ENCODE measurements around the gene SDHAF1.
A peak's percentile ranks its signal among the peaks of the same experiment; 100 is the strongest.

Gene SDHAF1

DNA sequence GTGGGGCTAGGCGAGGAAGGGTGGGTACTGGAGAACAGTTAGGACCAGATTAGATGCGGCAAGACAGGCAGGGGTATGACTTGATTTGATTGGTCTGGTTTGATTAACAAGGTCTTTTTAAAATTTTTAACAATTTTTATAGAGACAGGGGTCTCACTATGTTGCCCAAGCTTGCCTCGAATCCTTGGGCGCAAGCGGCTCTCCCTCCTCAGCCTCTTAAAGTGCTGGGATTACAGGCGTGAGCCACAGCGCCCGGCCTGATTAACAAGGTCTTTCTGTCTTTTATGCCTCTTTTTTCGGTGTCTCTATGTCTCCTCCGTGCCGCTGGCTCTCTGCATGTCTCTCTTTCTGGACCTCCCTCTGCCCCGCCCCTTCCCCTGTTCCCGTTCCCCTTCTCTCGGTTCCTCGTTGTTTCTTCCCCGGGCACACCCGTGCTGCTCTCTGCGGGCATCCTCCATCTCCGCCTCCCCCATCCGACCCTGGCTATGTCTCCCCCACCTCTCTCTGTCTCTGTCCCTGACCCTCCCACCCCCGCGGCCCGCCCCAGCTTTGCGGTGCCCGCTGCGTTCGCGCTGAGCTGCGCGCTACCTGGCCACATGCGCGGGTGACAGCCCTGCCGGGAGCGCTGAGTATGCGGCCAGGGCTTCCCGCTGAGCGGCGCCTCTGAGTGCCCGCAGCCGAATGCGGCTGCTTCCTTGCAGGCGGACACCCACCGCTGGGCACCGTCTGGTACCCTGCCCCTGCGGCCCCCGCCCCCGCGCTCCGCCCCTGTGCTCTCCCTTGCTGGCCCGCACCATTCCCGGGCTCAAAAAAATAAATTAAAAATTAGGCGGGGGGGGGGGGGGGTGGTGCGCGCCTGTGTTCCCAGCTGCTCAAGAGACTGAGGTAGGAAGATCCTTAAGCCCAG, 8.1 kb upstream of the SDHAF1 start:
- DNase-seq (ENCODE audit: low read depth) = no peak
- TF ChIP-seq, protein P1, sequence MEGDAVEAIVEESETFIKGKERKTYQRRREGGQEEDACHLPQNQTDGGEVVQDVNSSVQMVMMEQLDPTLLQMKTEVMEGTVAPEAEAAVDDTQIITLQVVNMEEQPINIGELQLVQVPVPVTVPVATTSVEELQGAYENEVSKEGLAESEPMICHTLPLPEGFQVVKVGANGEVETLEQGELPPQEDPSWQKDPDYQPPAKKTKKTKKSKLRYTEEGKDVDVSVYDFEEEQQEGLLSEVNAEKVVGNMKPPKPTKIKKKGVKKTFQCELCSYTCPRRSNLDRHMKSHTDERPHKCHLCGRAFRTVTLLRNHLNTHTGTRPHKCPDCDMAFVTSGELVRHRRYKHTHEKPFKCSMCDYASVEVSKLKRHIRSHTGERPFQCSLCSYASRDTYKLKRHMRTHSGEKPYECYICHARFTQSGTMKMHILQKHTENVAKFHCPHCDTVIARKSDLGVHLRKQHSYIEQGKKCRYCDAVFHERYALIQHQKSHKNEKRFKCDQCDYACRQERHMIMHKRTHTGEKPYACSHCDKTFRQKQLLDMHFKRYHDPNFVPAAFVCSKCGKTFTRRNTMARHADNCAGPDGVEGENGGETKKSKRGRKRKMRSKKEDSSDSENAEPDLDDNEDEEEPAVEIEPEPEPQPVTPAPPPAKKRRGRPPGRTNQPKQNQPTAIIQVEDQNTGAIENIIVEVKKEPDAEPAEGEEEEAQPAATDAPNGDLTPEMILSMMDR (IDR thresholded peaks at IDR 0.05; ENCODE audit: low read length, missing control alignments) = no peak
- peak overlapping the region; percentile 33 for H3K4me3 ChIP-seq (replicated peaks; ENCODE audit: low read depth, low read length)

DNA sequence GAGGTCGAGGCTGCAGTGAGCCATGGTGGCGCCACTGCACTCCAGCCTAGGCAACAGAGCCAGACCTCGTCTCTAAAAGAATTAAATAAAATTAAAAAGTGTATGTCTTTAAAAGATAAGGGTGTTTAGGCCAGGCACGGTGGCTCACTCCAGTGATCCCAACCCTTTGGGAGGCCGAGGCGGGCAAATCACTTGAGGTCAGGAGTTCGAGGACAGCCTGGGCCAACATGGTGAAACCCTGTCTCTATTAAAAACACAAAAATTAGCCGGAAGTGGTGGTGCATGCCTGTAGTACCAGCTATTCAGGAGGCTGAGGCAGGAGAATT, 7.5 kb upstream of the SDHAF1 start:
- TF ChIP-seq, protein P1 (IDR thresholded peaks at IDR 0.05; ENCODE audit: low read length, missing control alignments) = no peak
- DNase-seq (ENCODE audit: low read depth) = no peak
- H3K4me3 ChIP-seq (replicated peaks; ENCODE audit: low read depth, low read length) = no peak overlapping the region

DNA sequence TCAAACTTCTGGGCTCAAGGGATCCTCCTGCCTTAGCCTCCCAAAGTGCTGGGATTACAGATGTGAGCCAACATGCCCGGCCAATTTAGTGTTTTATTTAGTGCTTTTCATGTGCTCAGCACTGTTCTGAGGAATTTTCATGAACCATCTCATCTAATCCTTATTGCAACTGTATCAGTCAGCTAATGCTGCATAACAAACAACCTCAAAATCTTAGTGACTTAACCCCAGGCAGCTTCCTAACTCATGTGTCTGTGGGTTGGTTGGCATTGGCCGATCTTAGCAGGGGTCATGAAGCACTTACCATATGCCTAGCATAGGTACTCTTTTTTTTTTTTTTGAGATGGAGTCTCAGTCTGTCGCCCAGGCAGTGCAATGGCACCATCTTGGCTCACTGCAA, 6.2 kb upstream of the SDHAF1 start:
- TF ChIP-seq, protein P1 (IDR thresholded peaks at IDR 0.05; ENCODE audit: low read length, missing control alignments) = no peak
- H3K4me3 ChIP-seq (replicated peaks; ENCODE audit: low read depth, low read length) = no peak overlapping the region
- no peak for DNase-seq (ENCODE audit: low read depth)

DNA sequence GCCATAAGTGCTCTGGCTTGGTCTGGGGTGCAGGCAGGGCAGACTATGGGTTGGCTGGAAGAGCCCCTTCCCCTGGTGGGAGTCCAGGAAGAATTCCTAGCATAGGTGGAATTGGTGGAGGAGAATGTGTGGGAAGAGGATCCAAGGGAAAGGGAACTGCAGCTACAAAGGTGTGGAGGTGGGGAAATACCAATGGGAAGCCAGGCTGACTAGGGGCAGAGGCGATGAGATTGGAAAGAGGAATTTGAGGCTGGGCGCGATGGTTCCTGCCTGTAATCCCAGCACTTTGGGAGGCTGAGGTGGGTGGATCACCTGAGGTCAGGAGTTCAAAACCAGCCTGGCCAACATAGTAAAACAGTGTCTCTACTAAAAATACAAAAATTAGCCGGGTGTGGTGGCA, 4.8 kb upstream of the SDHAF1 start:
- H3K4me3 ChIP-seq (replicated peaks; ENCODE audit: low read depth, low read length) = no peak overlapping the region
- DNase-seq (ENCODE audit: low read depth) = no peak
- TF ChIP-seq, protein P1 (IDR thresholded peaks at IDR 0.05; ENCODE audit: low read length, missing control alignments) = no peak

DNA sequence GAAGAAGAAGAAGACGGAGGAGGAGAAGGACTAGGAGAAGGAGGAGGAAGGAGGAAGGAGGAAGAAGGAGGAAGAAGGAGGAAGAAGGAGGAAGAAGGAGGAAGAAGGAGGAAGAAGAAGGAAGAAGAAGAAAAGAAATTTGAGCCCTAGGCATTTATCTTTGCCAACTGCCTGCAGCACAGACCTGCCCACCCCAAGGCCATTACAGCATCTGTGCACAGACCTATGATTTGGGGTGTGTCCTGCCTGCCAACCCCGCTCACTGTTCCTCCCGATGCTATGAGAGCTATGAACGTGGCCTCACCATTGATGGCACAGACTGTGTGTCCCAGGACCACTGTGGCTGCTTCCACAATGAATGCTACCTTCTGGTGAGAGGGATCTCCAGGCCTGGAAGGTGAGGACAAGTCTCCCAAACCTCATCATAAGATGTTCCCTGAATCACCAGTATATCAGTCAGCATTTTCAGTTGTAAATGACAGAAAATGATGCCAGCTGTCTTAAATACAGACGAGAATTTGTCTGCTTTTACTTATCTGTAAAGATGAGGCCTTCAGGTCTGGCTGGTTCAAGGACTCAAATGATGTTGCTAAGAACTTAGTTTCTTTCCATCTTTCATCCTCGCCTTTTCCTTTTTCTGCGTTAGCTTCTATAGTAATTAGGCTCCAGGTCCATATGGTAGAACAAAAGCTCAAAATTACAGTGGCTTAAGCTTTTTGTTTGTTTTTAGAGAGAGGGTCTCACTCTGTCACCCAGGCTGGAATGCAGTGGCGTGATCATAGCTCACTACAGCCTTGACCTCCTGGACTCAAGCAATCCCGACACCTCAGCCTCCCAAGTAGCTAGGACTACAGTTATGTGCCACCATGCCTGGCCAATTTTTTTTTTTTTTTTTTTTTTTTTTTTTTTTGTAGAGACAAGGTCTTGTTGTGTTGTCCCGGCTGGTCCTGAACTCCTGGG, 3.9 kb upstream of the SDHAF1 start:
- no peak for DNase-seq (ENCODE audit: low read depth)
- TF ChIP-seq, protein P1 (IDR thresholded peaks at IDR 0.05; ENCODE audit: low read length, missing control alignments) = no peak
- H3K4me3 ChIP-seq (replicated peaks; ENCODE audit: low read depth, low read length) = no peak overlapping the region

DNA sequence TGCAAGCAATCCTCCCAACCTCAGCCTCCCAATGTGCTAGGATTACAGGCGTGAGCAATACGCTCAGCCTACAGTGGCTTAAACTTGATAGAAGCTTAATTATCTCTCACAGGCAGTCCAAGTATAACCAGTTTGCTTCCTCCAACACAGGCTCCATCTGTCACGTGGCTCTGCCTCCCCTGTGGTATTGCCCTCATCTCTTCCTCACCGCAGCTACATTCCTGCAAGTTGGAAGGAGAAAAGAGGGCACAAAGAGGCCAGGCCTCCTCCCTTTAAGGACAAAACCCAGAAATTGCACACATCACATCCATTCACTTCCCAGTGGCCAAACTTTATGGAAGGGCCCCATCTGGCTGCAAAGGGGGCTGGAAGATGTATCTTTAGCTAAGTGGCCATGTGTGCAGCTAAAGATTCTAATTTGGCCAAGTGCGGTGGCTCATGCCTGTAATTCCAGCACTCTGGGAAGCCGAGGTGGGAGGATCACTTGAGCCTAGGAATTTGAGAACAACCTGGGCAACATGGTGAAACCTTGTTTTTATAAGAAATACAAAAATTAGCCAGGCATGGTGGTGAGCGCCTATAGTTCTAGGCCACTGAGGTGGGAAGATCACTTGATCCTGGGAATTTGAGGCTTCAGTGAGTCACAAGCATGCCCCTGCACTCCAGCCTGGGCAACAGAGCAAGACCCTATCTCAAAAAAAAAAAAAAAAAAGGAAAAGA, 3.1 kb upstream of the SDHAF1 start:
- TF ChIP-seq, protein P1 (IDR thresholded peaks at IDR 0.05; ENCODE audit: low read length, missing control alignments) = no peak
- DNase-seq (ENCODE audit: low read depth) = no peak
- no peak overlapping the region for H3K4me3 ChIP-seq (replicated peaks; ENCODE audit: low read depth, low read length)
